Measurements from ENCODE around the gene PRRX1.

PRRX1 gene

DNA sequence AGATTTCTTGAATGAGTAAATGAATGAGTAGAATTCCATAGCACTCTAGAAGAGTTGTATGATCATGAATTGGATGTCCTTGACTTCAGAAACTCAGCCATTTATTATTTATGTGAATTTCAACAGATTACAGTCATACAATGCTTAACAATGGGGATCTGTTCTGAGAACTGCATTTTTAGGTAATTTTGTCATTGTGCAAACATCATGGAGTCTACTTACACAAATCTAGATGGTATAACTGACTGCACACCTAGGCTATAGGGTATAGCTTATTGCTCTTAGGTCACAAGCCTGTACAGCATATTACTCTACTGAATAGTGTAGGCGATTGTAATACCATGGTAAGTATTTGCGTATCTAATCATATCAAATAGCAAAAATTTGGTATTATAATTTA, 59.6 kb downstream of the PRRX1 start:
- DNase-seq (ENCODE audit: low spot score) = no peak

- no peak for DNase-seq (ENCODE audit: low spot score)
Observed at GRCh38 chr1:170725326-170725725, 61.4 kb downstream of the PRRX1 start.

DNA sequence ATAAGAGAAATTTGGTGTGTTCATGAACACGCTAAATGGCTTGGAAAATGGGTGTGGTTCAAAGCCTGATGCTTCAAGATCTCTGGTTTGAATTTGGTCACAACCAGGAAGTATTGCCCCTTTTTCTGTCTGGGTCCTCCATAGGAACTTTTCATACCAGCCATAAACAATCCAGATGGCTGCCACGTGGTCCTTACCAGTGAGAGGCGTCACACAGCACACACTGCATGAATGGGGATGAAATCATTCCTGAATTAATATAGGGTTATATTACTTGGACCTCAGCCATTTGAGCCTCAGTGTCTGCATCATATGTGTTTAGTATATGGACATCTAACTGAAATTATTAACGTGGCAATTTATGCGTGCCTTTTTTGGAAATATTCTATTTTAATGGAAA, 64.0 kb downstream of the PRRX1 start:
- DNase-seq (ENCODE audit: low spot score) = no peak

- peak; percentile 30 for DNase-seq (ENCODE audit: low spot score)
Observed at GRCh38 chr1:170729225-170730002, 65.5 kb downstream of the PRRX1 start.

DNA sequence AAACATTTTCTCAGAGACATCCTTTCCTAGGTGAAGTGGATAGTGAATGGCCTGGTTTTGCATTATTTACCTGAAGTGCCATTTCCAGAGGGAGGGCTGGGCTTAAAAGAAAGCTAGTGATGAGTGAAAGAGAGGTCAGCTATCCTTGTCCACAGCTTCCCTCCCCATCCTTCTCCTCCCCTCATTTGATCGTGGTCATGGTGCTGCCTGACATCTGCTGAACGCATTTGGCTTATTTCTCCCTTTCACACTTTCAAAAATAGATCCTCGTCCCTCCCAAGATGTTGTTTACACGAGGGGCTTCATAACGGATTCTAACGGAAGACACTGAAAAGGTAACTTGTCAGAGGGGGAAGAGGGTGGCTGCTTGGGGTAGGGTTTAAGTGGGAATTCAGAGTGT, 66.1 kb downstream of the PRRX1 start:
- no peak for DNase-seq (ENCODE audit: low spot score)

DNA sequence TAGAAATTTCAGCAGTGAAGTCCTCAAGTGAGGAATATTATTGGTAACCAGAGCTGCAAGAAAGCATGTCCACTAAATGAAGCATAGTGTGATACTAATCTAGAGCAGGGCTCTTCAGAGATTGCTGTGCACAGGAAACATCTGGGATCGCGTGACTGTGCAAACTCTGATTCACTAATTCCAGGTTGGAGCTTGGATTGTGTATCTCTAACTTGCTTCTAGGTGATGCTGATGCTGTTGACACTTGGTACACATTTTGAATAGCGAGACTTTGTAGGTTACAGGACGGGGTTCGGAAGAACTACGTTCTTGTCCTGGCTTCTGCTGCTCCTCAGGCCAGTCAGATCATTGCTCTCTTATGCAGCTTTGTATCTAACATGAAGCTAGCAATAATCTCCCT, 66.5 kb downstream of the PRRX1 start:
- DNase-seq (ENCODE audit: low spot score) = no peak

DNA sequence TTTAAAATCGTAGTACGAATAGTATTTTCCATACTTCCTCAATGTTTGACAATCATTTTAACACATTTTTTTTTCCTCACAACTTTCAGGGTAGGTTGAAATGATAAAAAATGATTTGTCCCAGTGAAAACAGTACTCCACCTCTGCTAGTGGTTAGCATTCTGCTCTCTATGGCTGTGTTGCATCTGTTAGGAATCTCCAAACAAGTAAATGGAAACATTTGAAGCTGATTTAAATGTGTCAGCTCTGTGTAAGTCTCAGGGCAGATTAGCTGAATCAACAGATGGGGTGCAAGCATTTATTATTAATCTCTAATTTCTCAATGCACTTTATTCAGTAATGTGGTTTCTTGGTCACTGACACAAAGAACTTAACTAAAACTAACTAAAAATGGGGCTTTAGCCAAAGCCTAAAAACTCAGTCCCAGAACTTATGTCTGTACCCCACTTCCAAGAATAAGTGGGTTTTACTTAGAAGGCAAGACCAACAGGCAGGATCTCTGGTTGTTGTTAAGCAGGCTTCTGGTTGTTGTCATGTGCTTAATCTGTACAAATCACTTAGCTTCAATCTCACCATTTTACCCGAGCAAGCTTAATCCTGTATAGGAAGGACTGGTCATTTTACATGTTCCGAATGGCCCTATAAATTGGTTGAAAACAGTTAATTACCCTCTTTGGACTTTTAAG, 67.8 kb downstream of the PRRX1 start:
- no peak for DNase-seq (ENCODE audit: low spot score)

- DNase-seq (ENCODE audit: low spot score) = peak; percentile 20
Observed at GRCh38 chr1:170732252-170732588, 68.3 kb downstream of the PRRX1 start.

- peak; percentile 47 for DNase-seq (ENCODE audit: low spot score)
Observed at GRCh38 chr1:170734412-170735175, 70.7 kb downstream of the PRRX1 start.

GRCh38 chr1:170735366-170736263, 71.7 kb downstream of the PRRX1 start:
- no peak for DNase-seq (ENCODE audit: low spot score)

- no peak for DNase-seq (ENCODE audit: low spot score)
Observed at GRCh38 chr1:170739803-170740202, 75.9 kb downstream of the PRRX1 start.

GRCh38 chr1:170741678-170742077, 77.7 kb downstream of the PRRX1 start:
- no peak for DNase-seq (ENCODE audit: low spot score)

- DNase-seq (ENCODE audit: low spot score) = no peak
Observed at GRCh38 chr1:170742600-170742999, 78.7 kb downstream of the PRRX1 start.

- no peak for DNase-seq (ENCODE audit: low spot score)
Observed at GRCh38 chr1:170743083-170743482, 79.2 kb downstream of the PRRX1 start.

- no peak for DNase-seq (ENCODE audit: low spot score)
Observed at GRCh38 chr1:170749549-170749948, 85.6 kb downstream of the PRRX1 start.

- no peak for DNase-seq (ENCODE audit: low spot score)
Observed at GRCh38 chr1:170749959-170750358, 86.0 kb downstream of the PRRX1 start.

DNA sequence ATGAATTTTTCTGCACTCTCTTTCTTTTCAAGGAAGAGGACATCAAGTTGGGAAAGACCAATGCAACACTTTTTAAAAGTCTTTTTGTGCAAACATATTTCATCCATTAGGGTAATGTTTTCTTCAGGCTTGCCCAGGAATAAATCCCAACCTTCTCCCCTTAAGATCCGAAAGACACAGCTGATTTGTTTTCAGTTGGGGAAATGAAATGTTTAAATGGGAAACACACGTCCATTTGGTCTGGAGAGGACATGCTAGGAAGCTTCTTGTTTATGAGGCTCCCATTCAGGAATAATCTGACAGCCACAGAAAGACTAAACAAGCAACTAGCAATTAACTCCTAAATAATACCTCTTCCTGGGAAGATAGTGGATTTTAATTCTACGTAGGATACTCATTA, 91.9 kb downstream of the PRRX1 start:
- DNase-seq (ENCODE audit: low spot score) = no peak

DNA sequence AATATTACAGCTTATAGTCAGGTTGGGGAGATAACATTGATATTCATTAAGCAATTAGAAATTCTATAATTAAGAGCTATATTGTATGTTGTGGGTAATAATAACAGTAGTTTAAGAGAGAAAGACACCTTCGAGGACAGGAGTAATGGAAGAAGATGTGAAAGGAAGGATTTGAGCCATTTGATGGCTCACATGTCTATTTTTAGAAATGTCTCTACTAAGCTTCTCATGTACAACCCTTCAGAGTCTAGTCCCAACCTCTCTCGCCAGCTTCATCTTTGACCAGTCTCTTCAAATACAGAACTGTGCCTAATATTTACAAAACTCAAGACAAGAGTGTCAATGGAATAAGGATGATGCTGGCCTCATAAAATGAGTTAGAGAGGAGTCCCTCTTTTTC, 95.1 kb downstream of the PRRX1 start:
- no peak for DNase-seq (ENCODE audit: low spot score)

DNA sequence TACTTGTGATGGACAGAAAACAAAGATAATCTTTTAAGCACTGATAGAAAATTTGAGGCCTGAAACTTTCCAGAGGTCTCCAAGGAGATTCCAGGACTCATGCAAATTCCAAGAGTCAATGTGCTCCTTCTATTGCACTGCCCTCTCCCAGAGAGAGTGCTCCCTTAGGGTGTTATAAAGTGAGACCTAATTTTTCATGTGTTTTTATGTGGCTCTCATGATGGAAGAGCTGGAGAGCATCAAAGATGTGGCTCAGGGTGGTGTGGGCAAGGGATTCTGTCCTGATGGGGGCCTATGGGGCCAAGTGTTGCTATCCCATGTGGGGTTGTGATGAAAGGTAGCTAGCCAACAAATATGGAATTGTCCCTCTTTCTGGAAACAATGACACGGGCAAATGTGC, 101.3 kb downstream of the PRRX1 start:
- DNase-seq (ENCODE audit: low spot score) = no peak

DNA sequence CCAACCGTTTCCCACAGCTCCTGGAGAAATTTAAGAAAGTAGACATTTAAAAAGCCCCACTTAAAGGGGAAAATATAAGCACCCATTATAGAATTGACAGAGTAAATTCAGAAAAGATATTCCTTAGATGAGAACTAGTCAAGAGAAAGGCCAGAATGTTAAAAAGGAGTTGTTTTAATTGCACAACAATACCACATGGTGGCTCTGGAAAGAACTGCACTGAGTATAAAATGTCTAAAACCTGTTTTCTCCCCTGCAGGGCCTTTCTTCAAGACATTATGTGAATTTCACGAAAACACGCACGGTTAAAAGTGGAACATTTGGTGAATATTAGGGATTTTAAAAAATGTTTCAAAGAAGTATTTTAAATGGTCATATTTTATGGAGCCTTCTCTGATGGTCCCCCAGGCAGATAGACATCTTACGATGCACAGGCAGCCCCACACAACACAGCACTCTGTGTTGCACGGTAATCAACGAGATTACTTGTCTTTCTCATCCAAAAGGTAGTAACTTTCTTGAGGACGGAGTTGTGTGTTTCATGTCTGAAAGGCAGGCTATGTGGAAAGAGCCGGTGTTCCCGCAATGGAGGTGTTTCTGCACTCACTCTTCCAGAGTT, 101.9 kb downstream of the PRRX1 start:
- DNase-seq (ENCODE audit: low spot score) = peak; percentile 64

- DNase-seq (ENCODE audit: low spot score) = no peak
Observed at GRCh38 chr1:170768929-170769328, 105.0 kb downstream of the PRRX1 start.

DNA sequence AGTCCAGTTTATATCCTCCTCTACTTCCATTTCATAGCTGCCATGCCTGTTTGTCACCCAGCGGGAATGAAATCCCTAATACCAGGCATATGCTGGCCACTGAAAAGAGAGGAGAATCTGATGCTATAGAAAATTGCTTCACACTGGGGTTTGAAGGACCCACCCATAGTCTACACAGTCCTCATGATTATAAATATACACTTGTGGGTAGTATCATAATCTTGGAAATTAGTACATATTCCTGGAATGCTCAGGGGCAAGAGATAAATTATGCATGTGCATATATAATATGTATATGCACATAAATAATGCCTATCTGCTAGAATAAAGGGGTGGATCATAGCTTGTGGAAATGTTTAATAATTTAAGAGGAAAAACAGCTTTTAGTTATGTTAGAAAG, 105.8 kb downstream of the PRRX1 start:
- no peak for DNase-seq (ENCODE audit: low spot score)
